GM15510 (cell line): ENCODE measurements around the gene ITGAD.

Experiments used
- POLR2A ChIP-seq: IDR thresholded peaks from 3 replicates; pipeline ENCODE4 v1.6.1; 2011; ENCODE audit warnings: borderline replicate concordance; ENCODE audit not compliant: insufficient read length; ENCODE audit errors: extremely low read depth

ITGAD gene

DNA sequence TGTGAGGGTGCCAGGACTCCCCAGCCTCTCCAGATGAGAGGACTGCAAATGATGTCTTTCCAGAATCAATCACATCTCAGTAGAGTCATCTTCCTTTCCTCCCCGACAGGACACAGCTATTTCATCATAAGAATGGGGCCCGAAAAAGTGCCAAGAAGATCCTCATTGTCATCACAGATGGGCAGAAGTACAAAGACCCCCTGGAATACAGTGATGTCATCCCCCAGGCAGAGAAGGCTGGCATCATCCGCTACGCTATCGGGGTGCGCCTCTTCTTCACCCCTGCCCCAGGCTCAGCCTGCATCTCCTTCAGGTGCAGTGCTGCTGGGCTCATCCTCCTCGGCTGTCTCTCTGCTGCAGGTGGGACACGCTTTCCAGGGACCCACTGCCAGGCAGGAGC is 14.3 kb downstream of the ITGAD start:
- TF ChIP-seq POLR2A = no peak

DNA sequence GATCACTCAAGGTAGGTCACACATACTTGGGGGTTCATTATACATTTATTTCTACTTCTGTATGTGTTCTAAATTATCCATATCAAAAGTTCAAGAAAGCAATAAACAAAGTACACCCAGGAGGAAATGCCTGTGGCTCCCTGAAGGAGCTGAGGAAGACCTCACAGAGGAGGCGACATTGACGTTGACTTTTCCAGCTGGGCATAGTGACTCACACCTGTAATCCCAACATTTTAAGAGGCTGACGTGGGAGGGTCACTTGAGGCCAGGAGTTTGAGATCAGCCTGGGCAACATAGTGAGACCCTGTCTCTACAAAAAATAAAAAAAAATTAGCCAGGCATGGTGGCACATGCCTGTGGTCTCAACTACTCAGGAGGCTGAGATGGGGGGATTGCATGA is 16.3 kb downstream of the ITGAD start:
- TF ChIP-seq POLR2A = no peak

DNA sequence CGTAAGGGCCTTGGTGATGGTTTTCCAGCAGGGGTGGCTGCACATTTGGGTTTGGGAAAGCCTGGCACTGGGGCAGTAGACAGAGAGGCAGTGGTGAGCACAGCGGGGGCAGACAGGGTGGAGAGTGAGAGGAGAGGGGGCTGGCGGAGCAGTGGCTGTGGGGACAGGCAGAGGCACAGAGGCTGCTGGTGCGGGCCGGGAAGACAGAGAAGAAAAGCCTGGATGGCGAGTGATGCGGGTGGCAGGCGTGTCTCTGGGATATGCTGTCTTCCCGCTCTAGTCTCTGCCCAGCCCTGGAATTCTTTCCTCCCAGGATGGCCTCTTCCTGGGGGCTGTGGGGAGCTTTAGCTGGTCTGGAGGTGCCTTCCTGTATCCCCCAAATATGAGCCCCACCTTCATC is 16.9 kb downstream of the ITGAD start:
- no peak for TF ChIP-seq POLR2A

DNA sequence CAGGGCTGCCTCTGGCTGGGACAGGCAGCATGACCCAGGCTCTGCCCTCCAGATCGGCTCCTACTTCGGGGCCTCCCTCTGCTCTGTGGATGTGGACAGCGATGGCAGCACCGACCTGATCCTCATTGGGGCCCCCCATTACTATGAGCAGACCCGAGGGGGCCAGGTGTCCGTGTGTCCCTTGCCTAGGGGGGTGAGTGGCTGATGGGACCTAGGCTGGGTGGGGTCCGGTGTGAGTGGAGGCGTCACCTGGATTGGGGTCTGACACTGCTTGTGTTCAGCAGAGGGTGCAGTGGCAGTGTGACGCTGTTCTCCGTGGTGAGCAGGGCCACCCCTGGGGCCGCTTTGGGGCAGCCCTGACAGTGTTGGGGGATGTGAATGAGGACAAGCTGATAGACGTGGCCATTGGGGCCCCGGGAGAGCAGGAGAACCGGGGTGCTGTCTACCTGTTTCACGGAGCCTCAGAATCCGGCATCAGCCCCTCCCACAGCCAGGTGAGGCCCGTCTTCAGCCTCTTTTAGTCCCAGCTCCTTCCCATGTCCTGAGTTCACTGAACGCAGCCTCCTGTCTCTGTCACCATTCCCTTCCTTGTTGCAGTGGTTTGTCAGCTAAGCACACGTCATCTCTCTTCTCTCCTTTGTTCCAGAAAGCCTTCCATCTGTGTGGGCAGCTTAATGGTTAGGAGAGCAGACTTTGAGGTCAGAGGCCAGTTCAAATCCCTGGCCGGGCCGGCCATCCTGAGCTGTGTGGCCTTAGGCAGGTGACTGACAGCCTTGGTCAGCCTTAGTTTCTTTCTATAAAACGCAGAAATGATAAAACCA is 18.1 kb downstream of the ITGAD start:
- no peak for TF ChIP-seq POLR2A

DNA sequence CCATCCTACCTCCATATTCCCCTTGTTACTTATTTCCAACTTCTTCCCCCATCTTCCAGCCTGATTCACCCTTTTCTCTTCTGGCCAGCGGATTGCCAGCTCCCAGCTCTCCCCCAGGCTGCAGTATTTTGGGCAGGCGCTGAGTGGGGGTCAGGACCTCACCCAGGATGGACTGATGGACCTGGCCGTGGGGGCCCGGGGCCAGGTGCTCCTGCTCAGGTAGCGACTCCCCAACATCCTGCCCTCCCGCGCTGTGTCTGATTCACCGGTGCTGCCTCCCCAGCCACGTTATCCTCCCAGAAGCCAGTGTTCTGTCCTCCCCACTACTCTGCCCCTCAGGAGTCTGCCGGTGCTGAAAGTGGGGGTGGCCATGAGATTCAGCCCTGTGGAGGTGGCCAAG is 19.6 kb downstream of the ITGAD start:
- no peak for TF ChIP-seq POLR2A

DNA sequence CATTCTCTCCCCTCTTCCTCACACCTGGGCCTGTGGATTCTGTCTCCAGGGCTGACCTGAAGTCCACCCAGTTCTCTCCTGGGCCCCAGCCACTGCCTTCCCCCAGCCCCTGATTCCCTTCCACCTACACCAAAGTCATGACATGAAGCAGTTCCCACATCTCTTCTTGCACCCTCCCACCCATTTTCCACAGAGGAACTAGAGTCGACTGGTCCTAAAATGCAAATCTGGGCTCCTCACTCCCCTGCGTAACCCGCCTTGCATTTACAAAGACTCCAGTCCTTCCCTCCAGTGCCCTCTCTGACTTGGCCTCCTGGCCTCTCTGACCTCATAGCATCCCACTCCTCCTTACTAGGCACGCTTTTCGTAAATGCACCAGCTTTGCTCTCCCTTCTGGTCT is 20.2 kb downstream of the ITGAD start:
- TF ChIP-seq POLR2A = no peak

DNA sequence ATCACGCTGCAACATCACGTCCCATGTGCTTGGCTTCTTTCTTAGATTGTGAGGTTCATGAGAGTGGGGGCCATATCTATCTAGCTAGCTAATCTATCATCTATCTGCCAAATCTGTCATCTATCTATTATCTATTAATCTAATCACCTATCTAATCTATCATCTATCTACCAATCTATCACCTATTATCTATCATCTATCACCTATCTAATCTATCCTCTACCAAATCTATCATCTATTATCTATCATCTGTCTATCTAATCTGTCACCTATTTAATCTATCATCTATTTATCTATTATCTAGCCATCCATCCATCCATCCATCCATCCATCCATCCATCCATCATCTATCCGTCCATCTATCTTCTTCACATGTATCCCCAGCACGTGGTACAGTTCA is 20.8 kb downstream of the ITGAD start:
- no peak for TF ChIP-seq POLR2A

DNA sequence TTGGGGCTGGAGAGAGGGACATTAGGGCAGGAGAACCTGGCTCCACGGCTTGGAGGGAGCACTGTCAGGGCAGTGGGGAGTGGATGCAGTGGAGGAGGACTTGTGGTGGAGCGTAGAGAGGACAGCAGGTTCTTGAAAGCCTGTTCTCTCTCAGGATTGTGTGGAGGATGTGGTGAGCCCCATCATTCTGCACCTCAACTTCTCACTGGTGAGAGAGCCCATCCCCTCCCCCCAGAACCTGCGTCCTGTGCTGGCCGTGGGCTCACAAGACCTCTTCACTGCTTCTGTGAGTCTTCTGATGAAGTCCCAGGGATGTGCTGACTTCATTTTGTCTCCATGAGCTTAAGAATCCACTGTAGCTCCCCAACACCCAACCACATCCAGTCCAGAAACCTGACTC is 21.6 kb downstream of the ITGAD start:
- no peak for TF ChIP-seq POLR2A

DNA sequence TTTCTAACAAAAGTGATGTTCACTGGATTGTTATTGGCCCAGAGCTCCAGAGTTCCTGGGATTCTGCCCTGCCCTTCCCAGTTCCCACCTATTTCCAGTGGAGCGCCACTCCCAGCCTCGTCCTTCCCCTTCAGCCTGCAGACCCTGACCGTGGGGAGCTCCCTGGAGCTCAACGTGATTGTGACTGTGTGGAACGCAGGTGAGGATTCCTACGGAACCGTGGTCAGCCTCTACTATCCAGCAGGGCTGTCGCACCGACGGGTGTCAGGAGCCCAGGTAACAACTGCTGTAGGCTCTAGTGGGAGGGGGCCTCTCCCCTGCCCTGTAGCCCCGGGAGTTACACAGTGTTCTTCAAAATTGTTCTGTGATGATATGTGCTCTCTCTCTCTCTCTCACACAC is 23.2 kb downstream of the ITGAD start:
- no peak for TF ChIP-seq POLR2A

DNA sequence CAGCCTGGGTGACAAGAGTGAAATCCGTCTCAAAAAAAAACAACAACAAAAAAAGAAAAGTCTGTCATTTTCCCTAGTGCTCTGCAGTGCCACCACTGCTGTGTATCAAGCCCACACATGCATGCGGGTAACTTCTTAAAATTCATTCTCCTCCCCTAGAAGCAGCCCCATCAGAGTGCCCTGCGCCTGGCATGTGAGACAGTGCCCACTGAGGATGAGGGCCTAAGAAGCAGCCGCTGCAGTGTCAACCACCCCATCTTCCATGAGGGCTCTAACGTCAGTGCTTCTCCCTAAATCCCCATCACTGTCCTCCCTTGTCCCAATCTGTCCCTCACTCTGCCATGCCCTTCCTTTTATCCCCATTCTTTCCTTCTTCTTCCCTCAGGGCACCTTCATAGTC is 24.8 kb downstream of the ITGAD start:
- TF ChIP-seq POLR2A = no peak

DNA sequence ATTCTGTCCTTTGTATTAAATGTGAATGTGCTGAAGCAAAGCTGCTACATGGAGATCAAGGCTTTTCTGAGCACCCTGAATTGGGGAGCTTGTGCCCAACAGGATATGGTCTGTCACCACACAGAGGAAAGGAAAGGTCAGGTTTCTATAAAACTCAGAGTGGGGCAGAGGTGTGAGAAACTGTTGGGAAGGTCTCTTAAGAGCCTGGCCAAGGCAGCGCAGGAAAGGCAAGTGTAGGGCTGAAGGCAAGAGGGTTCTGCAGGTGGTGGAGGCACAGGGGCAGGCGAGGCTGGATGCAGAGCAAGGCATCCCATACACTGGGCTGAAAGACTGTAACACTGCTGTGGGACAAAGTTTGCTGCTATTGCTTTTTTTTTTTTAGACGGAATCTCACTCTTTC is 26.9 kb downstream of the ITGAD start:
- TF ChIP-seq POLR2A = no peak

DNA sequence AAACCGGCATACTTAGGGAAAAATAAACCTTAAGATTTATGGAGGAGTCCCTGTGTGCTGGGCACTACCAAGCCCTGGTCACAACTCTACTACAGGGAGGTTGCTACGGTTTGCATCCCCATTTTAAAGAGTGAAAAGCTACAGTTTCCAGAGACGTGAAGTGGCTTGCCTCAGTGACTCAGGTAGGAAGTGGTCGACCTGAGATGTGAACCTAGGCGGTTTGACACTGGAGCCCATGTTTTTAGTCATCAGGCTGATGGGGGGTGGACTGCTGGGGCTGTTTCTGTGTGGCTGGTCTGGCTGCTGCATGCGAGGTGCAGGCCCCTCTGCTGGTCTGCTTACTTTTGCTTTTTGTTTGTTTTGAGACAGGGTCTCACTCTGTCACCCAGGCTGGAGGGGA is 28.5 kb downstream of the ITGAD start:
- TF ChIP-seq POLR2A = no peak

DNA sequence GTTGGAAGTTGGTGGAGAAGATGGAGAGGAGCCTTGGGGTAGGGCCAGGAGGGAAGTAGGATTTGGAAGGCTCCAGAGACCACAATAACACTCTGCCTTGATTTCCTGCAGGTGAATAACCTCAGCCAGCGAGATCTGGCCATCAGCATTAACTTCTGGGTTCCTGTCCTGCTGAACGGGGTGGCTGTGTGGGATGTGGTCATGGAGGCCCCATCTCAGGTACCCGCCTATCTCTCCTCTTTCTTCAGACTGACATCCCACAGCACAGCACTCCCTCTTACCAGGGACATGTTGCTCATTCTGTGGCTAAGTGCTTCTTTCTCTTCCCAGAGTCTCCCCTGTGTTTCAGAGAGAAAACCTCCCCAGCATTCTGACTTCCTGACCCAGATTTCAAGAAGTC is 30.1 kb downstream of the ITGAD start:
- TF ChIP-seq POLR2A = no peak

DNA sequence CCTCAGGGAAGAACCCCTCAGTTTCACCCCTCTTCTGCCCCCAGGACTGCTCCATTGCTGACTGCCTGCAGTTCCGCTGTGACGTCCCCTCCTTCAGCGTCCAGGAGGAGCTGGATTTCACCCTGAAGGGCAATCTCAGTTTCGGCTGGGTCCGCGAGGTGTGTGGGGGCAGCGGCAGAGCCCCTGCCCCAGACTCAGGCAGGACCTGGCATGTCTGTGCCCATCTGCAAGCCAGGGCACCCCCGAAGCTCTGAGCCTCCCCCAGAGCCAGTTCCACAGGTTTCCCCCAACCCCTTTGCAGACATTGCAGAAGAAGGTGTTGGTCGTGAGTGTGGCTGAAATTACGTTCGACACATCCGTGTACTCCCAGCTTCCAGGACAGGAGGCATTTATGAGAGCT is 30.7 kb downstream of the ITGAD start:
- TF ChIP-seq POLR2A = no peak

DNA sequence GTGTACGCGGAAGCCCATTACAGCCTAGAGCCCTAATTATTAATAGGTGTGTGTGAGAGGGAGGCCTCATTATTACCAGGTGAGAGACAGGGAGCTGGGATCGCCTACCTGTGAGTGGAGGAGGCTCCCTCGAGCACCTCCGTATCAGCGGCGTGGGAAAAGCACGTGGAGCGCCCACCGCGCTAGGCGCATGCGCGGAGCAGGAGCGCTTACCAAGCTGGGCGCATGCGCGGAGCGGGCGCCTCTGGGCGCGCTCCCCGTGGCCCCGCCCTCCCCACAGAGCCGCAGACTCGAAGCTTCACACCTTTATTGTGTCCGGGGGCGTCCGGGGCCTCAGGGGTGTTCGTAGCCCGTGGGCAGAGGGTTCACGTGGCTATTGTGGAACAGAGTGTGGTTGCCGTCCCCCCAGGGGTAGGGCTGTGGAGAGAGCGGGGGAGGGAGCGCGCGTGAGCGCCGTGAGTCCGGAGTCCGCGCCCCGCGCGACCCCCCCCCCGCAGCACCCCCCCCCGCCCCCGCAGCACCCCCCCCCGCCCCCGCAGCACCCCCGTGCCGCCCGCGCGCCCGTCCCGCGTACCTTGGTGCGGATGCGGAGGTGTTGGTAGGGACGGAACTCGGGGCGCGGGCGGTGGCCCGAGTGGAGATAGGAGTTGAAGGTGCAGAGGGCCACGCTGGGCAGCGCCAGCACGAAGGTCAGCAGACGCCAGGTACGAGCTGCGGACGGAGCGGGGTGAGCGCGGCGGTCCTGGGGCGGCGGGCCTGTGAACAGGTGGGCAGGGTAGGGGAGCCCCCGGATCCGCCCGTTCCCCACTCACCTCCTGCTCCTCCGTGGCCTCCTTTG is 34.5 kb downstream of the ITGAD start:
- no peak for TF ChIP-seq POLR2A

DNA sequence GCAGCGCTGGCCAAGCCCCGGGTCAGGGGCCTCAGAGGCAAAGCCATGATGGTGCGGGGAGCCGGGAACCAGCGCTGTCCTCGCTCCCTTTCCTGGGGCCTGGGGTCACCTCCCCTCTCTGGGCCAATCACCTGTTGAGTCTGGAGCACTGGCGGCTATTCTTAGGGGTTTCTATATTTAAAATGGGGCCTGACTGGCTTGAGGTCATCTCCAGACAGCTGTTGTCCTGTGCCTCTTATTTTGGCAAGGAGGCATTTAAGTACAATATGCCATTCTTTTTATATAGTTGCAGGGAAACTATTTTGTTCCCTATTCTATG is 35.1 kb downstream of the ITGAD start, which contains the start of gene COX6A2:
Gene COX6A2, minus strand, starts transcription at position 82 of the 319 bp plus-strand sequence. Its CDS starts 35 bp downstream, at position 47.
- TF ChIP-seq POLR2A = no peak
